HG03571 (cell line): ENCODE results near the gene MBD5.

Experiments
- ATAC-seq: cut with Tn5 transposase; IDR thresholded peaks from one replicate; pipeline ENCODE4 v1.9.1; 2021; ENCODE audit not compliant: unreplicated experiment

Gene MBD5

DNA sequence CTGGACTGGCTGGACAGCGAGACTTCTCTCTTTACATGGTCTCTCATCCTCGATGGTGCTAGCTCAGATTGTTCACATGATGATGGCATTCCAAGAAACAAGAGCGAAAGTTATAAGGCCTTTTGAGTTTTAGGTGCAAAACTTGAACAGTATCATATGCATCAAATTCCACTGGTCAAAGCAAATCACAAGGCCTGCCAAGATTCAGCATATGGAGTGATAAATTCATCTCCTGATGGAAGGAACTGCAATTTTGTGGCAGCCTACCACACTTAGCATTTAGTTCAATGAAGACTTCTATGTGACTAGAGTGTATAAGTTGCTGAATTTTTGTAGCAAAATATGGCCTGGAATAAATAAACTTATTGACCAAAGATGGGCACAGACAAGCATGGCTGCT, 429.6 kb downstream of the MBD5 start:
- no peak for ATAC-seq

DNA sequence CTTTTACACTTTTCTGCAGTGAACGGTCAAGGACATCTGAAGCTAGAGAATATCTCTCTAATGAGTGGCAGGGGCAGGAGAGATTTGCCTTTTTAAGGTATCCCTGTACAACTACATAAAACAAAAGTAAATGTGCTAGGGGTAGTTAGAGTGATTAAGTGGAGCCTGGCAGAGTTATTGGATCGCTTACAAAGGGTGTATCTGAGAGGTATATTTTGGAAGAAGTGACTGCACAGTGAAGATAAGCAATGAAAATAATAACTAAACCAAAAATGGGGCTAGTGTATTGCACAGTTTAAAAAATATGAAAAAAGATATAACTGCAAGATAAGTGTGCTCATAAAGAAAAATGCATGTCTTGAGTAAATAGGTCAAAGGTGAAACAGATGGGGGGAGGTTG, 430.2 kb downstream of the MBD5 start:
- no peak for ATAC-seq

DNA sequence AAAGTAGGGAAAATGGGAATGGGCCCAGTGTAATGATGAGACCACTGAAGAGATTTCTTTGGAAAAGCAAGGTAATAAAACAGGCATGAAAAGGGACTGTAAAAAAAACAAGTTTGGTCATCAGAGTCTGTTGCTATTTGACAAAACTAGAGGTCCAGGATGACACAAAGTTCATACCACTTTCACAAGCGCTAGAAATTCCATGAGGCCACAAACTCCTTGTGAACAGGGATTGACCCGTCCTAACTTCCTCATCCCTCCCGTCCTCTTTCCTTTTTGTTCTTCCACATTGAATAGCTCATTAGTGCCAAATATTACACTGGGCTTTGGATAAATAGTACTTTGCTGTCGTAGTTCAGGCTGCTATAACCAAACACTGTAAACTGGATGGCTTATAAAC, 434.9 kb downstream of the MBD5 start:
- ATAC-seq = no peak

DNA sequence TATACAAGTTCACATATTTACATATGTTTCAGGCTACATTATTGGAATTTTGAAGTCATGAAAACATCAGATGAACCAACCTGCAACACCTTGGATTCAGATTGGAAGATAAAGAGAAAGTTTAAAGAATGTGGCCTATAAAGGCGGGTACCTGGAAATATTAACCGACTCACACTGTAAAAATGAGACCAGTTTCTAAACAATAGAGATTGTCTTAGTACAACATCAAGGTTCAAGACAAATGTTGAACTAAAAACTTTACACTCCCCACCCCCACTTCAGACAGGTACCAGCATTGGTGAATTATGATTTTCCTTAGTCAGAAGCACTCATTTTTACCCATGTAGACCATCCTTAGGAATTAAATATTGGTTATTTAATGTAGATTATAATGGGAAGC, 437.3 kb downstream of the MBD5 start:
- no peak for ATAC-seq

DNA sequence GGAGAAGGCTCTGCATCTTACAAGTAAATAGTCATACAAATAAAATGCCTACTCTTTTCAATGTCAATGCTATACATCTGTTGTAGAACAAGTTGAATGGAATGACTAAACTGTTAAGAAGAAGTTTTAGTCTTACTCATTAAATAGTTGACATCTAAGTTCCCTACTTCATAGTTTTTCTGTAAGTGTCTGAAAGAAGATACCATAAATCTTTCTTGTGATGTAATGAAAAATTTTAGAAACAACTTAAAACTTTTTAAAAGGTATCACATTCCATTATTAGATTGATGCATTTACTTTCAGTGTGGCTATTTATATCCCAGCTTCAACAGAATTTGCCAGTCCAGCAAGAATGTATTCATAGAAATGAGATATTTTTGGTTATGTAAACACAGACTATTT, 438.5 kb downstream of the MBD5 start:
- no peak for ATAC-seq

DNA sequence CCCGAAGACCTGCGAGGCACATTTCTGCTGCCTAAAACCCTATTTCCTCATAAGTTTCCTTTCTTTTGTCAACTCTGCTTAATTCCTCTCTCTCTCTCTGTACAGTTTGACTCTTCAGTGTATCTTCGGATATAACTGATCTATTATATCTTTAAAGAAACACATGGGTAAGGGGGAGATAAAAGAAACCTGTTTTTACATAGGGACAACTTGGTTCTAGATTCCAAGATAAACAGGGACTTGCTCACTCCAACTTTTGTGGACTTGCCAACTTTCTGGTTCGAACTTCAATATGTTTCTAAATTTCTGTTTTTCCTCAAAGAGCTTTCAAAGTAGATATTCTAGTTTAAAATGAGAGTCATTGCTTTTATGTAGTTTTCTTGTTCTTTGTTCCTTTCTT, 441.0 kb downstream of the MBD5 start:
- no peak for ATAC-seq

DNA sequence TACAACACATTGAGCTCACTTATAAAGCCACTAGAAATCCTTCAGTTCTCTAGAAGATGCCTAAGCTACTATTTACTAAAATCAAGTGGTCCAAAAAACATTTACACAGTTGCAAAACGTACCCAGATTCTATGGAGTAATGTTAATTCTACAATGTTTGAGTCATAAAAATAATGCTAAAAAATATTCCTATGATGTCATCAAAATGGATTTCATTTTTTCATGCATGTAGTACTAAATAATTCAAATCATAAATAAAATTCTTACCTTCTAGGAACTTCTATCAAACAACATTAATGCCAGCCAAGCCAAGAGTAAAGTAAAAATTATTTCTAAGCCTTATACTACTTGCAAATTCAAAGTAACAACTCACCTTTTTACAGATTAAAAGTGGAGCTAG, 454.7 kb downstream of the MBD5 start:
- no peak for ATAC-seq

DNA sequence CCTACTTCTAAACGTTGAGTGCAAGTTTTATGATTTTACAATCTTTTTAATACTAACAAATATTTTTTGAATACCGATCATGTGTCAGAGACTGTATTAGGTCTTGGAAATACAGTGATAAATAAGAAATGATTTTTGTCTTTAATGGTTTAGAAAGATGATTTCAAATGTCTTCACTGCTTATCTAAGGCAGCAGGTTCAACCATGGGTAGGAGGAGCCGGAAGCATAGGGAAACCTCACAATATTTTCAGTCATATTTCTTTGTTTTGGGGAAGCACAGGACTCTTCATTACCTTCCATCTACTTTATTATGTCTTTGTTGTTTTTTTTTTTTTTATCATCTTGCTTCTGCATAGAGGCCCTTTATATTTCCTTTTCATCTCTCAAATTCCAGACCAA, 458.5 kb downstream of the MBD5 start:
- ATAC-seq = no peak

DNA sequence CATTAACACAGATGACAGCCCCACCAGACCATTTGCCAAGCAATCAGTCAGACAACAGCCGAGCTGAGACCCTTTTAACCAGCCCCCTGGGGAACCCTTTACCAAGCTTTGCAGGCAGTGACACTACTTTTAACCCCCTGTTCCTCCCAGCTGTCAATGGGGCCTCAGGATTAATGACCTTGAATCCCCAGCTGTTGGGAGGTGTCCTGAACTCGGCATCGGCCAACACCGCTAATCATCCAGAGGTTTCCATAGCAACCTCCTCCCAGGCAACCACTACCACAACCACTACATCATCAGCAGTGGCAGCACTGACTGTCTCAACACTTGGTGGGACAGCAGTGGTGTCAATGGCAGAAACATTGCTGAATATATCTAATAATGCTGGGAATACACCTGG, 462.8 kb downstream of the MBD5 start:
- no peak for ATAC-seq

DNA sequence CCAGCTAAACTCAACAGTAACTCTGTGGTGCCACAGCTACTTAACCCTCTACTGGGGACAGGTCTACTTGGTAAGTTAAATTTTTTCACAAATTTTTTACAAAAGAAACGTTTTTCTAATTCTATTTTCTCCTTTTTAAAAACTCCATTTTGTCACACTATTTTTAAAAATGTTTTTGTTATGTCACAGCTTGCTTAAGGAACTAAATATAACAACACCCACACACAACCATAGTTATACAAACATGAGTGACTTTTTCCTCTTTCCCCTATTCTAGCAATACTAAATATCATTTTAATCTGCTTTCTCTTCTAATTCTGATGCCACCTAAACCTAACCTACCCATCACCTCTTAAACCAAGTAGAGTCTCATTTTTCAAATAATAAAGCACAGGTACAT, 463.2 kb downstream of the MBD5 start:
- ATAC-seq = no peak

DNA sequence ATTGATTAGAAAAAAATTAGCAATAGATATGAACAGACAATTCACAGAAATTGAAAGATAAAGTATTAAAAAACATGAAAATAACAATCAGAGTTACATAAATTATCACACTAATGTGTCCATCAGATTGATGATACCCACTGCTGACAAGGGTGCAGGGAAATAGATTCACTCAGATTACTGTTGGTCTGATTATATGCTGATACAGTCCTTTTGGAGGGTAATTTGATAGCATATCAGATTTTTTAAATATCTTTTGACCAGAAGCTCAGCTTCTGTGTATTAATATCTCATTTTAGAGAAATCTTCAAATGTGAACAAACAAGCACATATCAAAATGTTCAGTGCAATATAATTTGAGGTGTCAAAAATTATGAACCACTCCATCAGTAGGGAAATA, 465.8 kb downstream of the MBD5 start:
- ATAC-seq = no peak

DNA sequence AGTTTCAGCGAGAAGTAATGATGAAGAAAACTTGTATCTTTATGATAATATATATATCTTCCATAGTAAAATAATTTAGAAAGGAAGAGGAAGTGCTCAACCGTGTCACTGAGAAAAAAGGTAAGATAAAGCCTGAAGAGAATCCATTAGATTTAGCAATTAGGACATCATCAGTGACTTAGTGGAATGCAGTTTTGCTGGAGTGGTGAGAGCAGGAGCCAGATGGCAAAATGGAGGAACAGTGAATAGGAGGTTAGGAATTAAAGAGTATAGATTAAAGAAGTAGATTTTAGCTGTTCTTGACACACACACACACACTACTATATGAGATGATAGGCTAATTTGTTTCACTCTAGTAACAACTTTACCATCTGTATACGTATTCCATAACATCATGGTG, 466.5 kb downstream of the MBD5 start:
- ATAC-seq = no peak

DNA sequence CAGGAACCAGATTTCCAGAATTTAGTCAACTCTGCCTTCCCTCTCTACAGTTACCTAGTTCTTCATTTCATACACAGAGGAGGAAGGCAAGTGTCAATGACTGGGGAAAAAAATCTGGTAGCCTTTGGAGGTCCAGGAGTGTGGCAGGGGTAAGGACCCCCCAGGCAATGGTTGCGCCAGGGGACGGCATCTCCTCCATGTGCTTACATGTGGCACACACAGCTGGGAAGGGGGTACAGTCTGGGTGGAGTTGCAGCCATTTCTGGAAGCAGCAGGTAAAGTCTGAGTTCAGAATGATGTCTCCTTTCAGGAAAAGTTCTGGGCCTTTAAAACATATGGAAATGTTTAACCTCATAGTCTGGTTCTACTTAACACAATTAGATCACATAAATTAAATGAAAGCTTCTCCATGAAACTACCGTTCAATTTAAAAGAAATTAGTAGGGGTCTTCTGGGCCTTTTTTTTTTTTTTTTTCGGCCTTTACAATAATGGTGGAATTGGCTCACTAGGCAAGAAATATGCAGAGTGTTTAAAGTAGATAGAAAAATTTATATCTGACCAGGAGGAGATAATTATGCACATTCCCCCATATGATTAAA, 470.0 kb downstream of the MBD5 start:
- ATAC-seq = no peak

DNA sequence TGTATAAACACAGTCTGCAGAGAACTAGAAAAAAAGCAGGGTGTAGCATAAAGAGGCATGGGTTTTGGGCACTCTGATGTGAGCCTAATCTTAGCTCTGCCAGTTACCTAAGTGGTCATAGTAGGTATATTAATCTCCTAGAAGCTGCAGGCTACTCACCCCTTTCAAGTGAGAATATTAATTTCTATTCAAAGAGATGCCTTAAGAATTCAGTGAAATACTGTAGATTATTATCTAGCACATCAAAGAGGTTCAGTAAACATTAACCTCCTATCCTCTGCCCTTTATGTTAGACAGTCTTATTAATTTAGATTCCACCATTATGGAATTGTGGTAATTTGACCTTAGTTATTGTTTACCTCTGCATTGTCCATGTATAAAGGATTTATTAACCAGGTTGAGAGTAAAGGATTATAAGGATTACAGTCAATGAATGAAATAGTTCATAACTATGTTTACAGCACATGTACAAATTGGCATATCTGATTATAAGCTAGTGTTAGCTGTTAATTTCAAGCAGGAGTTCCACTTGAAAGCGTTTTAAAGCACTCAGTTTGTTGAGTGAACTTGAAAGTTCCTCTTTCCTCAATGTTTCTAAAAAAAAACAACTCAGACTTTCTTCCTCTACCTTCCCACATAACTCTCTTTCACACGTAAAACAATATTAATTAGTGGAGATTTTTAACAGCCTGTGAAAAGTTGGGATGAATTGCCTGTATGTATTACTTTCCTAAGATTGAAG, 473.1 kb downstream of the MBD5 start:
- peak; percentile 85 for ATAC-seq

DNA sequence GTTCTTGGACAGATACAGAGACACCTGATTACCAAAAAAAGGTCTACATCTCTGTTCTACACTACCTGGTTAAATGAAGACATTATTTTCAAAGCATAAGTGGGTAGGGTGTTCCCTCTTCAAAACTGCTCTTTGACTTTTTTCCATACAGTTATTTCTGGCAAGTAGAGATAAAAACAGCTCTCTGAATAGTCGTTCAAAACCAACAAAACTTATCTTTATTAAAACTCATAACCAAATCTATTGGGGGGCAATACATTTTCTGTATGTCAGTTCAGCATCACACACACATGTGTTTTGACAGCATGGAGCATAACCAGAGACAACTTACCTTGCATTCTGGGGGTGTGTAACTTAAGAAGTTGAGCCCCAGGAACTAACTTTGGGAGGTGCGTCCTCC, 474.7 kb downstream of the MBD5 start:
- no peak for ATAC-seq

DNA sequence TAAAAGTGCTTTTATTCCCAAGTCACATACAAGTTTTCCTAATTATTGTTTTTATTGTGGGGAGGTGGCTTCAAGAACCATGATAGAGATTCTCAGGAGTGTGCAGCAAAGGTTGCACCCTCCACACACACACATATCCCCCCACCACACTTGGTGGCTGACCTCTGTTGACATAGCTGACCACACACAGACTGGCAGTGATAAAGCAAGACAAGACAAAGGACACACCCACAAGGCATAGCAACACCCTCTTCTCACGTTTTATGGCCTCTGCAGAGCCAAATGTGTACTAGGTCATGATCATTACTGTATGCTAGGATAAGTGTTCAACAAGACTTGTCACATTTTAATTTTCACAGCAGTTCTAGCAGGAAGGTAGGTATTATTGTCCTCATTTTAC, 480.7 kb downstream of the MBD5 start:
- no peak for ATAC-seq

DNA sequence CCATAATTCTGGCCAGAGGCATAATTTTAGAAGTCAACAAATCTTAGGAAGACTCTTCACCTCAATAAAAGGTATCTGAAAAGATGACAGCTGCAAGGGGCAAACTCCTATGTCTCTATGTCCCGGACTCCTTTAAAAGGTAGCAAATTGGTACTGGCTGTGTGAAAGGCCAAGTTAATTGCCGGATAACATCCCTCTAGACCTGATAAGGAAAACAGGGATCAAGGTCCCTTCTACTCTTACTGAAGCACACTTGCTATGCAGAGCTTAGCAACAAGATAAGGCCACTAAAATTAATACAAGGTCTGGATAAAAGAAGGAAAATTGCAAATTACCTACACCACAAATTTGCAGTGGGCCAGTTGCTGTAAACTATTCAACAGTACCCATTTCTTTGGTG, 482.6 kb downstream of the MBD5 start:
- ATAC-seq = no peak

DNA sequence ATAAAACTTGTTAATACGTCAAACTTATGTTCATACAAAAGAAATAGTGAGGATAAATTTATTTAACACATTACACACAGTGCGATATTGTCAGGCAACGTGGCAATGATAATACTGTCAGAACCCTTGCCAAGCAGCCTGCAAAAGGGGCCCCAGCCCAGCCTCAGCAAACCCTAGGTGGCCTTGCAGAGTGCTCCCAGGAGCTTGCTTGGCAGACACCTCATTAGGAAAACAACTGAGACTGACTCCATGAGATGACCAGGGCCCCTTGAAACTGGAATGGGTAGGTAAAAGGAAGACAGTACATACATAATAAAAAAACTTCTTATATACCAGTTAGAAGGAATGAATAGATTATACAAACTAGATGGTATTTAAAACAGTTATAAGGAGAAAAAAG, 487.1 kb downstream of the MBD5 start:
- no peak for ATAC-seq

DNA sequence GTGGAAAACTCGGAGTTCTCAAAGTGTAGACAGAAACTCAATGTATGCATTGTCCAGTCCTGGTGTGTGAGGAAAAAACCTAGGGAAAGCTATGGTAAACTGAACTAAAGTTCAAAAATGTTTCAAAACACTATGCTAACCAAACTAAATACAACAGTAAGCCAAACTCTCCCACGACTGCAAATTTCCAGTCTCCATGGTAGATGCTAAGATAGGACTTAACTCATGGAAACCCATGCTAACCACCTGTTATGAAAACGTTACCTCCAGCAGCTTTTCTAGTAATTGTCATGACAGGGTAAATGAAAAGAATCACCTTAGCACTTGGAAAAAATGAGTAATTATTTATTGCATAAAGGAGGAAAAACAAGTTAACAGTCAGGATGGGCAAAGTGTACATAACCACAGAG, 488.0 kb downstream of the MBD5 start:
- ATAC-seq = no peak

DNA sequence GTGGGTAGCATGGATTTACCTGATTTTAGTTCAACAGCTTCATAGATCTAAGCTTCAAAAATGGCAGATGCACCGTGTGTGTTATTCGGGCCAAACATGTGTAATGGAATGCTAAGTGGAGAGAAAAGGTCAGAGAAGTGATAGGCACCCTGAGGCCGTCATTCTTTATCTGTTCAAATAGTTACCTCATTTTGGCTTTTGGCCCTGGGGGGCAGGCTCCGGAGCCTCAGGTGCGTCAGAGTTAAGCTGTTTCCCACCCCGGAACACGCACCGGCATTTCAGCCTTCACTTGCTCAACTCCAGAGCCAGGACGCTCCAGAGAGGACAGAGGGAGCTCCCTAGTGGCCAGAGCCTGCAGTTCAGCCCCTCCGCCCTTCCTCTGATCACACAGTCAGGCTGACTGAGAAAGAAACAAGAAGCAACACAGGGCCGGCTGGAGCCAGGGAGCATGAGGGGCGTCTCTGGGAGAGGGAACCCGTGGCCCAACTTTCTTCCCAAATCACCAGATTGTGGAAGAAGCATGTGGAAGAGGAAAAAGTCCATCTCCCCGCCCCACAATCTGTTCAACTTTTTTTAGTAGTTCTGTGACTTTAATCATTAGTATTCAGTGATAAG, 488.5 kb downstream of the MBD5 start:
- peak; percentile 100 for ATAC-seq

DNA sequence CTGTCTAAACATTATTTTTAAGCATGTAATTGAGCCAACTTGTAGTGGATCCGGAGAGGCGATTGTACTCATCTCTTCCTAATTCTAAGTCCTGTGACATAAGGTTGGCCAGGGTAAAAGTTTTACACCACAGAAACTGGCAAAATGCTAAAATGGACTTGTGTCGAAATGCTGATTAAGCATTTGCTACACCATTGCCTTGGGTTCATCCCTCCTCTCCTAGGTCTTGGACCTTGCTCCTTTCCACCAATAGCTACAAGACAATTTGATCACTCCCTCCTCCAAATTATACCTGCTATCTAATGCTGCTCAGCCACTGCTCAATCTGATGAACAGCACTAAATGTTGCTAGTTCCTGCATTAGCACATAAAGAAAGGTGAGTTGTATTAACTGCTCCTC, 491.0 kb downstream of the MBD5 start:
- no peak for ATAC-seq

DNA sequence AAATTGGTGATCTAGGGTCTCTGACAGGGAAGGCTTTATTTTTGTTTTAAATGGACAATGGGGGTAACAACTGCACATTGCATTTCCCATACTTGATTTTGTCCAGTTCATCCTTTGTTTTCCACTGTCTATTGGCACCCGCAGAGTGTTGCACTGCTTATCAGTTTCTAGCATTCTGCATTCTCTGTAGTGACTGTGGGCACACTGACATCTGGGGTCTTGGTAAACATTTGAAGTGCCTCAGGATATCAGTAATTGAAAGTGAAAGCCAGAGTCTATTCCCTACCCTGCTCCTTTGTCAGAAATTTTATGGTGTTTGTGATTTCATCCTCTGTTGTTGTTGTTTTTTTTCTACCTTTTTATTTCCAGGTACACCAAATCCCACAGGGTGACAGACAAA, 491.6 kb downstream of the MBD5 start:
- no peak for ATAC-seq

DNA sequence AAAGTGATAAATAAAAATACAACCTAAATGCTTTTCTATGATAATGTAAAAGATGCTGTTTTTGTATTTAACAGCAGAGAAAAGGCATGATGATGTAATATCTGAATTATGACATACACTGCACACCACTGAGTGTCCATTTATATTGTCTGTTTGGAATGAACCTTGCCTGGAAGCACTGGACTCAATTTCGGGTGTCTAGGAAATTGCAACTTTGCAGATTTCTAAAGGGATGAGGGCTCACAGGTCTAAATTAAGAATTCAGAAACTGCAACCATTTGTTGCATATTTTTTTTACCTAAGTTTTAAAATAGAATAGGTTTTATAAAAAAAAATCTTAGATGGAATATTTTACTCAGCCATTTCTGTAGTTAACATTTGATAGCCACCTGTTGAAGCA, 492.5 kb downstream of the MBD5 start:
- no peak for ATAC-seq
